H54 (cell line): Measurements from ENCODE around the gene RBM20.

Experiments used
- DNase-seq: peaks from one replicate; pipeline ENCODE4 v3.0.0; 2011; ENCODE audit warnings: low spot score, mixed read lengths; ENCODE audit not compliant: insufficient read length
- FAIRE-seq: peaks from 3 replicates; lab custom pipeline; 2011; peaks lifted over from hg19 to GRCh38; lab: Jason Lieb, UNC
- POLR2A ChIP-seq: IDR thresholded peaks from 2 replicates; pipeline ENCODE4 v1.6.1; 2011; ENCODE audit warnings: low read depth, mild to moderate bottlenecking, low read length

The RBM20 gene

GRCh38 chr10:110808123-110808522 lies 164.0 kb downstream of the RBM20 start:
- no peak for TF ChIP-seq POLR2A
- FAIRE-seq = no peak
- DNase-seq = no peak

- TF ChIP-seq POLR2A = no peak
- DNase-seq (no peak), FAIRE-seq (no peak)
Observed at GRCh38 chr10:110808615-110809014, 164.5 kb downstream of the RBM20 start.

- FAIRE-seq (no peak), DNase-seq (no peak)
- TF ChIP-seq POLR2A = no peak
Observed at GRCh38 chr10:110810625-110811024, 166.5 kb downstream of the RBM20 start.

- no peak for TF ChIP-seq POLR2A
- DNase-seq = no peak
- no peak for FAIRE-seq
Observed at GRCh38 chr10:110811791-110812581, 167.8 kb downstream of the RBM20 start.

- TF ChIP-seq POLR2A = no peak
- FAIRE-seq (no peak), DNase-seq (no peak)
Observed at GRCh38 chr10:110812583-110812982, 168.4 kb downstream of the RBM20 start.

GRCh38 chr10:110813743-110814472 lies 169.8 kb downstream of the RBM20 start:
- DNase-seq = no peak
- no peak for FAIRE-seq
- TF ChIP-seq POLR2A = no peak

GRCh38 chr10:110815354-110816004 lies 171.3 kb downstream of the RBM20 start:
- TF ChIP-seq POLR2A = no peak
- no peak for DNase-seq
- FAIRE-seq = no peak

GRCh38 chr10:110817614-110818013 lies 173.5 kb downstream of the RBM20 start:
- no peak for TF ChIP-seq POLR2A
- FAIRE-seq (no peak), DNase-seq (no peak)

GRCh38 chr10:110818311-110819256 lies 174.4 kb downstream of the RBM20 start:
- FAIRE-seq = no peak
- DNase-seq = no peak
- TF ChIP-seq POLR2A = no peak

GRCh38 chr10:110820321-110820814 lies 176.2 kb downstream of the RBM20 start:
- DNase-seq = no peak
- FAIRE-seq = no peak
- no peak for TF ChIP-seq POLR2A

- DNase-seq (no peak), FAIRE-seq (no peak)
- TF ChIP-seq POLR2A = no peak
Observed at GRCh38 chr10:110821508-110821907, 177.4 kb downstream of the RBM20 start.

- DNase-seq (no peak), FAIRE-seq (no peak)
- TF ChIP-seq POLR2A = no peak
Observed at GRCh38 chr10:110822035-110822711, 178.0 kb downstream of the RBM20 start.
